Kidney epithelial cell (primary cell): ENCODE measurements around the gene VSX2. TPM values are rescaled to one million over a fixed set of nuclear protein-coding genes. Genes with fewer than 3 reads are reported as not detected.

ENCODE experiments used
- DNase-seq: peaks from one replicate; pipeline ENCODE4 v3.0.0-alpha.2; 2010; ENCODE audit warnings: low read depth
- H3K27me3 ChIP-seq: 2 replicates; pipeline ENCODE4 v1.6.0; 2011; ENCODE audit warnings: low read length; ENCODE audit not compliant: control insufficient read depth, insufficient read depth
- H3K36me3 ChIP-seq: 2 replicates; pipeline ENCODE4 v1.5.1; 2011; ENCODE audit warnings: low read length; ENCODE audit not compliant: control insufficient read depth, insufficient read depth
- H3K4me3 ChIP-seq: 2 replicates; pipeline ENCODE4 v1.5.1; 2011; ENCODE audit warnings: low read depth, mild to moderate bottlenecking, control low read depth, low read length
- total RNA-seq: library from RNA; depleted of rRNA; stranded (reverse); fragments of >200 nt; gene quantifications from 2 replicates; pipeline ENCODE4 v1.2.3, GENCODE V29; 2015
- TF ChIP-seq, protein P1 (sequence below): IDR thresholded peaks from 2 replicates; pipeline ENCODE4 v1.5.1; 2011; ENCODE audit warnings: mild to moderate bottlenecking, moderate library complexity, low read length, control low read depth, inconsistent platforms; ENCODE audit not compliant: insufficient read depth, poor library complexity, severe bottlenecking

VSX2 gene
- total RNA-seq, 1 donor from 2014 or later: not detected

DNA sequence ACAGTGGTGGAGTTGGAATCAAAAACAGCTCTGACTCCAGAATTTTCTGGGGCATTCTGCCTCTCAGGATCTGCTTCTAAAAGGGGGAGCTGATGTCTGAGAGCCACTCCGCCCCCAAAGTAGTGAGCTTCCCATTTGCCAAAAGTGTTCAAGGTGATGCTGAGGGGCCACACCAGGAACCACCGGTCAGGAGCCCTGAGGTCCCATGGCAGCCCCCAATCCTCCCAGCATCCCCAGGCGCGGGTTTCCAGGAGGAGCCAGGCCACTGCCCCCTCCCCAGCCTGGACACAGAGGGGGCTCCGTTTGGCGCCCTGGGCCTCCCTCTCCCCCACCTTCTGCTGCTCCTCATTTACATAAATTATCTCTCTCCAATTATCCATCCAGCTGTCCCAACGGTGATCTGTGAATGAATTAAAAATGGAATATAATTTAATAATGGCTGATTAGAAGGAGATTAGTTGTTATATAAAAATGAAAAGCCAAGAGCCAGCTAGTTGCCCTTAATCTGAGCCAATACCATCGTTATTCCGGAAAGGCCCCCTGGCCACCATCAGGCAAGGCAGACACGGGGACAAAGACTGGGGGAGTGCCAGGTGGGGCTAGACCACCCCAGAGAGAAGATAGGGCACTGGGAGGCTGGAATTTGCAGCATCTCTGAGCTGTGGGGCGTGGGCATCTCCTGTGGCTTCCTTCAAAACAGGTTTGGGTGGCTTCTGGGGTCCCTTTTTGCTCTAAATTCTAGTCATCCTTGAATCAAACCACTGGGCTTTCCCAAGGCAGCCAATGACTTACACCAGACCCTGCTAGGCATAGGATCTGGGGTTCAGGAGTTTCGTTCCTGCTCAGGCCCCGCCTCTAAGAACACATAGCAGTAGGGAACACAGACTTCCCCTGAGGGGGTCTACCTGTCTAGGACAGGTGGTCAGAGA lies 19.7 kb upstream of the VSX2 start:
- TF ChIP-seq, protein P1, sequence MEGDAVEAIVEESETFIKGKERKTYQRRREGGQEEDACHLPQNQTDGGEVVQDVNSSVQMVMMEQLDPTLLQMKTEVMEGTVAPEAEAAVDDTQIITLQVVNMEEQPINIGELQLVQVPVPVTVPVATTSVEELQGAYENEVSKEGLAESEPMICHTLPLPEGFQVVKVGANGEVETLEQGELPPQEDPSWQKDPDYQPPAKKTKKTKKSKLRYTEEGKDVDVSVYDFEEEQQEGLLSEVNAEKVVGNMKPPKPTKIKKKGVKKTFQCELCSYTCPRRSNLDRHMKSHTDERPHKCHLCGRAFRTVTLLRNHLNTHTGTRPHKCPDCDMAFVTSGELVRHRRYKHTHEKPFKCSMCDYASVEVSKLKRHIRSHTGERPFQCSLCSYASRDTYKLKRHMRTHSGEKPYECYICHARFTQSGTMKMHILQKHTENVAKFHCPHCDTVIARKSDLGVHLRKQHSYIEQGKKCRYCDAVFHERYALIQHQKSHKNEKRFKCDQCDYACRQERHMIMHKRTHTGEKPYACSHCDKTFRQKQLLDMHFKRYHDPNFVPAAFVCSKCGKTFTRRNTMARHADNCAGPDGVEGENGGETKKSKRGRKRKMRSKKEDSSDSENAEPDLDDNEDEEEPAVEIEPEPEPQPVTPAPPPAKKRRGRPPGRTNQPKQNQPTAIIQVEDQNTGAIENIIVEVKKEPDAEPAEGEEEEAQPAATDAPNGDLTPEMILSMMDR: no peak
- peaks cover 27% of the 10 kb centered on the region for H3K27me3 ChIP-seq

DNA sequence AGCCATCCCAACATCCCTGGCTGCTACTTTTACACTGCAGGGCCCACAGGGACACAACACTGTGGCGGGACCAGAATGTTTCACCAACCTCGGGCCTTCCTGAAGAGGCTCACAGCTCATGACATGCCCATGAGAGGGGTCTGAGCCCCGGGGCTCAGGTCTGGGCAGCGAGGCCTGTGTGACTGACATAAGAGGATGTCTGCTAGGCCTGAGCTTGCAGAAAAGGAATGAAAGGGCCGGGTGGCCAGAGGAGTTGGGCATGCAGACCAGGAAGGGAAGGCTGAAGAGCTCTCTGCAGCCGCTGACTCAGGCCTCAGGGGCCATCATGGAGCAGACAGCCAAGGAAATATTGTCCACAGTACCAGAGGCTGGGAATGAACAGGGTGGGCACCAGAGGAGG lies 18.3 kb upstream of the VSX2 start:
- Histone ChIP-seq H3K36me3 (no peaks in the 10 kb centered on the region), H3K4me3 (no peak overlapping the region), H3K27me3 (peaks cover 23% of the 10 kb centered on the region)
- DNase-seq: no peak
- TF ChIP-seq, protein P1: no peak

More for the DNA sequence above, 19.7 kb upstream of the VSX2 start:
- no peak for DNase-seq
- Histone ChIP-seq H3K36me3 (no peaks in the 10 kb centered on the region), H3K4me3 (no peak overlapping the region)

DNA sequence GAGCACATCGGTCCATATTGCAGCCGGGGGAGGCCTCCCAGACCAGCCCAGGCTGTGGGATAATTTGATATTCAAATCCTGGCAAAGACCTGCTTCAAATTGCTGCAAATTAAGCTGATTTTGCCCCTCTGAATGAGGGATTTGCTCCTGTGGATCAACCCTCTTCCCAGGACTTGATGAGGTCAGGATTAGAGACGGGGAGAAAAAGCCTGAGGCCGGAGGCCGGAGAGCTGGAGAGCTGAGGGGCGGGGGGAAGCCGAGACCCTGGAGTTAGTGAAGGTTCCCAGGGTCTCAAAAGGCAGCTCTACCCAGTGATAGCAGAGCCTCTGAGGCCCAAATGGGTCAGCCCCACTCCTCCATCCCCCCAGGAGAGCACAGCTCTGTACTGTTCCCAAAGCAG lies 17.5 kb upstream of the VSX2 start:
- Histone ChIP-seq H3K27me3 (peaks cover 21% of the 10 kb centered on the region), H3K4me3 (no peak overlapping the region), H3K36me3 (no peaks in the 10 kb centered on the region)
- TF ChIP-seq, protein P1: no peak
- DNase-seq: no peak

DNA sequence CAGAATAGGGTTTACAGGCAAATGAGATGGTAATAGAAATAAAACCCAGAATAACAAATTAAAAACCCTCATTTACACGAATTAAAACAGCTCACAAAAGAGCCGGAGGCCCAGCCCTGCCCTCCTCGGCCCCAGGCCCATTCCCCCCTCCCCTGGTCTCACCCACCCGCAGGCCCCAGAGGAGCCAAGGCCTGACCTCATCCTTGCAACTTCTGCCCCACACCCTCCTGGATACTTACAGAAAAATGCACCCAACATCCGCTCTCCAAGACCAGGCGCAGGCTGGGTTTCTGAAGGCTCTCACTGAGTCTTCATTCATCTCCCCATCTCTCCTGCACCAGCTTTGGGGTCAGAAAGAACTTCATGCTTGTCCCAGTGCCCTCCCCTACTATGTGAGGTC lies 16.2 kb upstream of the VSX2 start:
- H3K27me3 ChIP-seq: peaks cover 17% of the 10 kb centered on the region
- no peaks in the 10 kb centered on the region for H3K36me3 ChIP-seq
- H3K4me3 ChIP-seq: no peak overlapping the region
- no peak for DNase-seq
- TF ChIP-seq, protein P1: no peak

DNA sequence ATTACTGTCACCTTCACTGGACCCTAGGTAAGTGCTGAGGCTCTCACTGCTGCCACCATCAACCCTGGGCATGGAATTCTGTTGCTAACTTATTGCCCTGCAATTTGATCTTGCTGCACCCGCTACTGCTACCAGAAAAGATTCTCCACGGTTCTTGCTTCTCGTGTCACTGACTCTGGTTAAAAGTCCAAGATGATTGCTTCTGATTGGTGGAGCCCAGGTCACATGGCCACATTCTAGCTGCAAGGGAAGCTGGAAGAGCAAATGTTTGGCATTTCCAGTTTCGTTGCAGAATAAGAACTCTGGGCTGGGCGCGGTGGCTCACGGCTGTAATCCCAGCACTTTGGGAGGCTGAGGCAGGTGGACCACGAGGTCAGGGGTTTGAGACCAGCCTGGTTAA lies 7.5 kb upstream of the VSX2 start:
- H3K4me3 ChIP-seq: no peak overlapping the region
- H3K36me3 ChIP-seq: no peaks in the 10 kb centered on the region
- H3K27me3 ChIP-seq: peaks cover 17% of the 10 kb centered on the region
- DNase-seq: no peak
- TF ChIP-seq, protein P1: no peak
